NCI-H1105 (cell line): ENCODE results near the gene FSIP1.

Source experiments
- DNase-seq: peaks from one replicate; lab custom pipeline; 2025; lab: John Stamatoyannopoulos, UW

The FSIP1 gene

DNA sequence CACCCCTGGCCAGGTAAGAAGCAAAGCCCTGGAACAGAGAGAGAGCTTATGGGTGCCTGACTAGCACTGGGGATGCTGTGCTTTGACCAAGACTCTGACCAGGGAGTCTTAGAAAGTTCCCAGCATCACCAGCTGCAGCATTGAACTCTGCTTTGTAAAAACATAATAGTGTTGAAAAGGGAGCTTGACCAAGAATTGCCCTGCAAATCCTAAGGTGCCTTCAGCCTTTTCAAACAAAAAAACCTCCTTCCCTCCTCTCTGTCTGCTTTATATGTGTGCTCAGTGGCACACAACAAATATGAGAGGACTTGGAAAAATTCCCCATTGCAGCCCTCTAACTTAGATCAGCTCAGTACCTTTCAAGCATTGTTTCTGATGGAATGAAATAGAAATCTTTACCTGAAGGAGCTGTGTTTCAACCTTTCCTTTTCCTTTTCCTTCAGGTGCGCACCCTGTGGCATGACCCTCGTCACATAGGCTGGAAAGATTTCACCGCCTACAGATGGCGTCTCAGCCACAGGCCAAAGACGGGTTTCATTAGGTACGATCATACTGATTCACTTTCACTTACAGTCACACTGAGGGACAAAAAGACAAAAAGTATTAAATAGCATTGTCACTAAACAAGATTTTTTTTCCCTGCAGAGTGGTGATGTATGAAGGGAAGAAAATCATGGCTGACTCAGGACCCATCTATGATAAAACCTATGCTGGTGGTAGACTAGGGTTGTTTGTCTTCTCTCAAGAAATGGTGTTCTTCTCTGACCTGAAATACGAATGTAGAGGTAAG, 188.8 kb downstream of the FSIP1 start:
- no peak for DNase-seq

DNA sequence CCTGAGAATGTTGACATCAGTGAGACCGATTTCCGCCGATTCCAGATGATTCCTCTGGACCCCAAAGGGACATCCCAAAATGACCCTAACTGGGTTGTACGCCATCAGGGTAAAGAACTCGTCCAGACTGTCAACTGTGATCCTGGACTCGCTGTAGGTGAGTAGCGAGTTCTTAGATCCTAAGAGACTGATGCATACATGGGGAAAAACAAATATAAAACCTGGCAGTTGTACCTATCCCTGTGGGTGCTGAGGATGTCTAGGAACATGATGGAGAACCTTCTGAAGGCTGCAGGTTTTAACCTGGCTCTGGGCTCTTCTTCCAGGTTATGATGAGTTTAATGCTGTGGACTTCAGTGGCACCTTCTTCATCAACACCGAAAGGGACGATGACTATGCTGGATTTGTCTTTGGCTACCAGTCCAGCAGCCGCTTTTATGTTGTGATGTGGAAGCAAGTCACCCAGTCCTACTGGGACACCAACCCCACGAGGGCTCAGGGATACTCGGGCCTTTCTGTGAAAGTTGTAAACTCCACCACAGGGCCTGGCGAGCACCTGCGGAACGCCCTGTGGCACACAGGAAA, 189.5 kb downstream of the FSIP1 start:
- DNase-seq, result no peak

- no peak for DNase-seq
These were observed 190.1 kb downstream of the FSIP1 start for GRCh38 chr15:39592500-39592899.

DNA sequence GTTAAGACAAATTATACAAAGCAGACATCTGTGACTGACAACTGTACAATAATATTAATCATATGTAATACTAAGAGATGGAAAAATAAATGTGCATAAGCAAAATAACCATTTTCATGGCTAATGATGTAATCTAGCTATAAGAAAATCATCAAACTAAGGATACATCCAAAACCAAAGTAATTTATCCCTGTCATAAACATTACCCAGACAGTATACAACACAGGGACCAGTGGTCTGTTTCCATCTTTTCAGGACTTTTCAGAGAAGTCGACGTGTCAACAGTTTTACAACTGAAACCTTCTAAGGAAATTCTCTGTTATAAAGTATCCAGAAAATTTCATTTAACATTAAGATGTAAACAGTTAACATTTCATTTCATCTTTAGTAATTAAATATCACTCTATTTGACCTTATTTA, 190.7 kb downstream of the FSIP1 start:
- DNase-seq, result no peak

DNA sequence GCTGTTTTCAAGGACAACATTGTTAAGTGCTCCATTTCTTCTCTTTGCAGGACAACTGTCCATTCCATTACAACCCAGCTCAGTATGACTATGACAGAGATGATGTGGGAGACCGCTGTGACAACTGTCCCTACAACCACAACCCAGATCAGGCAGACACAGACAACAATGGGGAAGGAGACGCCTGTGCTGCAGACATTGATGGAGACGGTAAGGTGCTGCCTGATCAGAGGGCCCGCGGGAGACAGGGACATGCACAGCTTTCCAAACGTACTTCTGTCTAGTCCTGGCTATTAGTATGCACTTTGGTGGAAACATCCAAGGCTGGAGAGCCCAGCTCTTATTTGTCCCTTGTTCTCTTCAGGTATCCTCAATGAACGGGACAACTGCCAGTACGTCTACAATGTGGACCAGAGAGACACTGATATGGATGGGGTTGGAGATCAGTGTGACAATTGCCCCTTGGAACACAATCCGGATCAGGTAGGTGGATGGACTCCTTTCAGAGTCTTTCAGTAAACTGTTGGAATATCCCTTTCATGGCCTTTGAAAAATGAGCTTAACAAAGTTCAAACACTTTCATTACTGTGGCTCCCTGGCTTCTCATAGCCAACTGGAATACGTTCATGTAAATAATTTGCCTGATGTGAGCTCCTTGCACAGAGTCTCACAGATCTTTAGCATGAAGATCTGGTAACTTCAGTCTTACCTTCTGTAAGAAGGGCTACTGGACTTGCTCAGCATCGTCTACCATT, 191.3 kb downstream of the FSIP1 start:
- DNase-seq, result no peak

GRCh38 chr15:39589815-39590644, 192.6 kb downstream of the FSIP1 start:
- no peak for DNase-seq

DNA sequence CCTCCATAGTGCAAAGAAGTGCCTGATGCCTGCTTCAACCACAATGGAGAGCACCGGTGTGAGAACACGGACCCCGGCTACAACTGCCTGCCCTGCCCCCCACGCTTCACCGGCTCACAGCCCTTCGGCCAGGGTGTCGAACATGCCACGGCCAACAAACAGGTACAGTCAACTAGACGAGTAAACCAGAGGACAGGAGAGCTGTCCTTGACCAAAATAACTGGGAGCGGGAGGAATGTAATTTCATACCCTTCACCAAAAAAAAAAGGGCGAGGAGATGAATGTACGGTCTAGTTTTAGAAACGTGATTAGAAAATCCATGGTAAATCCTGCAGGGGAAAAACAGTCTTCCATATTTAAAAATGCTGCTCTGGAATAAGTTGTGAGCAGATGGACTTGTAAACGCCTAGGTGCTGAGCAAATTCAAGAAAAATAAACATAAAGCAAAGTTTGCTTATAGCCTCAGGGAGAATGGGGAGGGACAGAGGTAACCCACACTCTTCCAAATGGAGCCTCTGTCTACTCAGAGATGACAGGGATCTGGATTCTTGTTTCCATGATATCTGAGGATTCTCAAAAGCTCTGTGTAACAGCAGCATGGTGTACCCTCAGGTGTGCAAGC, 193.3 kb downstream of the FSIP1 start:
- no peak for DNase-seq

DNA sequence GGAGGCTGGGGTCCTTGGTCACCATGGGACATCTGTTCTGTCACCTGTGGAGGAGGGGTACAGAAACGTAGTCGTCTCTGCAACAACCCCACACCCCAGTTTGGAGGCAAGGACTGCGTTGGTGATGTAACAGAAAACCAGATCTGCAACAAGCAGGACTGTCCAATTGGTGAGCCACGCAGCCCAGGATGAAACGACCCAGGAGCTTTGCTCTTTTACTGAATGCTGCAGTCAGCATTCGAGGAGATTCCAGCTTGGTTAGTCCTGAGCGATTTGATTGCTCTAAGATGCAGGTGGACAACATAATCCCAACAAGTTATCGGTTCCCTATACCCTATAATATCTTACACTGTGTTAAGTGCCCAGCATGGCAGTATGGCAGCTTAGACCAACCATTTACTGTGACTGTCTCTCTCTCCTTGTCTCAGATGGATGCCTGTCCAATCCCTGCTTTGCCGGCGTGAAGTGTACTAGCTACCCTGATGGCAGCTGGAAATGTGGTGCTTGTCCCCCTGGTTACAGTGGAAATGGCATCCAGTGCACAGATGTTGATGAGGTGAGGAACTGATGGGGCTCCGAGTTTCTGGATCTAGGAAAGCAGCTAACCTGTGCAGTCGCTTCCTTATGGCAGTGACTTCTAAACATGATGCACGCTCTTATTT, 194.0 kb downstream of the FSIP1 start:
- no peak for DNase-seq

- no peak for DNase-seq
These were observed 194.7 kb downstream of the FSIP1 start for GRCh38 chr15:39587731-39588530.

GRCh38 chr15:39587096-39587721, 195.4 kb downstream of the FSIP1 start:
- no peak for DNase-seq

DNA sequence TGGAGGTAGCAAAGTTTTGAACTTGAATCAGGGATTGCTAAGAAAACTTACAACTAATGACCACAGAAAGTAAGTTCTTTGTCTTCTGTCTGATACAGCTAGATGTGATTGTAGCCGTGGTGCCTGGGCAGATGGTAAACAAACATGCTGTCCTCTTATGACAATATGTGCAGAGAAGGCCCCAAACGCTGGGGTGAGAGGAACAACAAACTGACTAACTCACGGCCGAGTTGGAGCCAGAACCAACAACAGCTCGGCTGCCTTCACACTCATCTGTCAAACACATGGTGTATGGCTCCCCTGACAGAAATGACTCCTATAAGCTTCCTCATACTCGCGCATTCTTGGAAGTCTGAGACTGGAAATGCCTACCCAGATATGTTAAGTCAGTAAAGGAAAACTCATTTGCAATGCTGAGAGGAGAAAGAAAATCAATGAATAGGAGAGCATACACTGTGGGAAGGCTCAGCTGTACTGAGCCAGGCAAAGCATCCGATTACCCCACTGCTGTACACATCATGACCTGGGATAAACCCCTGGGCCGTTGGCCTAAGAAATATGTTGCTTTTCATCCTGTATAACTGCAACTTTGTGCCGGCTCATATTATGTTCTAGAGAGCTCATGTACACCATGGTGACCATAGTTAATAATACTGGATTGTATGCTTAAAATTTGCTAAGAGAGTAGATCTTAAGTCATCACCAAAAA, 196.1 kb downstream of the FSIP1 start:
- no peak for DNase-seq

DNA sequence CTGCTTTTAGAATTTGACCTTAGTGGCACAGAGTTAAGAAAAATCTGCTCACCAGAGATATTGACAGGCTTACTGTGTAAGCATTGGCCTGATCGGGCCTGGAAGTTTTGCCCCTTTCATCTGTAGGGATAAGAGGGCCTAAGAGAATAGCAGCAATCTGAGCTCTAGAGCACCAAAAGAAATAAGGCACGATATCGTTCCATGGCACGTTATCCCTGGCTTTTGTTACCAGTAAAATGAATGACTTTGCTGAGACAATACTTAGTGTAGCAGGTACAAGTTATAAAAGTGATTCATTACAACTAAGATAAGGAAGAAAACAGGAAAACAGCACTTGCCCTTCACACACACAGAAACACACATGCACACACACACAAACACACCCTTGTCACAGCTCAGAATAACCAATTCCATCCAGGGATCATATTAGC, 196.8 kb downstream of the FSIP1 start:
- DNase-seq, result no peak

- DNase-seq, result no peak
These were observed 197.2 kb downstream of the FSIP1 start for GRCh38 chr15:39585389-39585841.

DNA sequence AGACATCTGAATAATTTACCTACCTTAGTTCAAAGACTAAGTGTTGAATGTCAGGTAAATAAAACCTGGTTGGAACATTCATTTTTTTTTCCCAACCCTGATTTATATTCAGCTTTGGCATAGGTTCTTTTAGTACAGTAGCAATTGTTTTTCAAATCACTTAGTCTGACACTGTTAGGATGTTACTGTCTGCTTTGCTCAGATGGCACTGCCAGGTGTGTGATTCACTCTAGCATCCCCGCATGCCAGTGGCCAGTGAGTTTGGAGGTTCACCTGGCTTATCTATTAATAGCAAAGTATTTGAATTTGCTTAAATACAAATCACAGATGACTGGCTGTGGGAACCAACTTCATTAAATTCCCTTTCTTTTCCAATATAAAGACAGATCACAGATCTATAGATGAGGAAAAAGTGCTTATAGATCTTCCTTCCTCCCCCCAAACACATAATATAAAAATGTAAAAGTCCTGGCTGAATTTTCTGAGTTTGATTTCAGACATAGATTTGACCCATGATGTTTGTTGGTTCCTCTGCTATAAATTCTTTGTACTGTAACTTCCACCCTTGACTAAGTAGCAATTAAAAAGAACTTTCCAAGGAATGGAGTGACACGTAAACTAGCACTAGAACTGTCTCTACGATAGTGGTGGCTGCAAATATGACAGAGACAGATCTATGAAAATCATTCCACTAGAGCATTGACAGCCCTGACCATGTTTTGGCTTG, 197.8 kb downstream of the FSIP1 start:
- DNase-seq, result no peak

DNA sequence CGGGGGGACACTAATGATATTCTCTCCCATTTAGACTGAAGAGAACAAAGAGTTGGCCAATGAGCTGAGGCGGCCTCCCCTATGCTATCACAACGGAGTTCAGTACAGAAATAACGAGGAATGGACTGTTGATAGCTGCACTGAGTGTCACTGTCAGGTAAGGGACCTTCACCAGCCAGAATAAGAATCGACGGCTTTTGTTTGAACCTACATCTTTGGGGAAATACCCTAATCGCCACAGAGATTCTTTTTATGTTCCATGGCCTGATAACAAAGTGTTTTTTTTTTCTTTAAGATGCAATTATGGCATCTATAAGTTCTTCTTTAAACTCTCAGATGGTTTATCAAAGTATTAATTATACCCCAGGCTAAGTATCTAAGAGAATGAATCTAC, 198.4 kb downstream of the FSIP1 start:
- no peak for DNase-seq

- DNase-seq, result no peak
These were observed 198.9 kb downstream of the FSIP1 start for GRCh38 chr15:39583596-39584265.

DNA sequence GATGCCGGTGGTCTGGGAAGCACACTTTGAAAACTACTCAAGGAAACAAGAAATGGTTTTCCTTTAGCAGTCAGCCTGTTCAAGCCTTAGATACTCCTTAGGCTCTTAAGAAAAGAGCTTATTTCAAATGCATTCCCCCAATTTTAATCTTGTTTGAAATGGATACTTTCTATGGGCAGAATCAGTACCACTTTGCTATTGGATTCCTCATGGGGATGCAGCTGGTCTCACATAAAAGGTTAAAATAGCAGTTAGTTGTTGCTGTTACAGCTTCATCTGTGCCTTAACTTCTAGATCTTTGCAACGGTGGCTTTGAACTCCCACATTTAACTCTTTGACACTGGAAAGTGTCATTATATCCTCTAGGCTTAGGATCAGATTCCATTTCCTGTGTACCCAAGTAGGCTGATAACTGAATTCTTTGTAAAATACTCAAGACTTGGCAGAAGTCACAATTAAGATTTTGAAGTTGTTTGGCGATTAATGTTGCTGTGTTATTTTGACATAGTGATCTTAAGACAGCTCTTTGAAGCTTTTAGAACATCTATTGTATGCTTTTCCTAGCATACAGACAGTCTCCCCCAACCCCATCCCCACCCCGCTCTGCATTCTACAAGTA, 199.6 kb downstream of the FSIP1 start:
- no peak for DNase-seq
